Adipocyte (in vitro differentiated cells): Measurements from ENCODE around the gene KCNQ1OT1.
A peak's percentile ranks its signal among the peaks of the same experiment; 100 is the strongest.

ENCODE experiments used
- DNase-seq: peaks from one replicate; pipeline ENCODE4 v3.0.0-alpha.2; 2015; ENCODE audit warnings: low read depth
- H3K27me3 ChIP-seq: replicated peaks from 2 replicates; pipeline ENCODE4 v1.7.0; 2013; ENCODE audit warnings: mild to moderate bottlenecking, low read length, moderate library complexity; ENCODE audit not compliant: control insufficient read depth, insufficient read depth
- H3K36me3 ChIP-seq: 2 replicates; pipeline ENCODE4 v1.7.0; 2013; ENCODE audit warnings: low read length, mild to moderate bottlenecking, moderate library complexity; ENCODE audit not compliant: control insufficient read depth, insufficient read depth, severe bottlenecking
- H3K4me1 ChIP-seq: 2 replicates; pipeline ENCODE4 v1.7.0; 2013; ENCODE audit warnings: mild to moderate bottlenecking, low read length, moderate library complexity; ENCODE audit not compliant: control insufficient read depth, insufficient read depth
- H3K4me3 ChIP-seq: 2 replicates; pipeline ENCODE4 v1.7.0; 2013; ENCODE audit warnings: mild to moderate bottlenecking, low read length, moderate library complexity
- H3K9ac ChIP-seq: 2 replicates; pipeline ENCODE4 v1.7.0; 2013; ENCODE audit warnings: mild to moderate bottlenecking, low read length, moderate library complexity
- H3K9me3 ChIP-seq: 2 replicates; pipeline ENCODE4 v1.7.0; 2013; ENCODE audit warnings: mild to moderate bottlenecking, low read length, moderate library complexity; ENCODE audit not compliant: control insufficient read depth

The KCNQ1OT1 gene

DNA sequence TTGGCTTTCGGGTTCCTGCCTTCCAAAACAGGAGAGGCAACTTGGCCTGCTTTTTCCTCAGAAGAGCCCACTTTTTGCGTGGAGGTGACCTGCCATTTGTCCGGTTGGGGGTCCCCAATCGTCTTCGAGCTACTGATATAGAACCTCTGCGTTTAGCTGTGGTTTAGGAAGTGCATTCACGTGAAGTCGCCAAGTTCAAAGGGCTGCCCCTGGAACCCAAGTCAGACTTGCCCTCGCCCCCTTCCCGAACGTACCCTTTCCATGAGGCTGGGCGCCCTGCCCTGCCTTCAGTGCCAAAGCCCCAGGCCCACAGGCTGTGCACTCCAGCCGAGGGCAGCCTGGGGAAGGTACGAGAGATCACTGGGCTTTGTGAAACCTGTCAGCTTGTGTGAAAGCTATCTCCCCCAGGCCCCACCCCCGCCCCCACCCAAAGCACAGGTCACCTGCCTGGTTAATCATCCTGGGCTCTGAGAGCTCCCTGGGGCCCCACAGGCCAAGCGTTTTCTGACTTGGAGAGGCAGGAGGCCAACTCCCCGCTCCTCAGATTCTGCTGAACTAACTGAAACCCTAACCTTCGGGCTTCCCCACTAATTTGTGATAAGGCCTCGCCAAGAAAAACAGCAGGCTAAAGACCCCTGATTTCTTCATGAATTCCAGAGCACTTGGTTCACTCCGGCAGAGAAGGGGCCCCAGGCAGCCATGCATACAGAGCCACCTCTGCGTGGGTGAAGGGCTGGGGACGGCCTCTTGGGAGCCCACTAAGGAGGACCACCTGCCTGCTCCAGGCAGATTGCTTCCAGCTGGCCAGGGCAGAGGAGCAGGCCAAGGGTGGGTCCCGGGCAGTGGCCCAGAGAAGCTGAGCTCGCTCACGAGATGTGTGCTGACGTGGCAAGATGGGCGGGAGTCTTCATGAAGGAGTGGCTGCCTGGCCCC lies 25.8 kb upstream of the KCNQ1OT1 start:
- Histone ChIP-seq H3K4me1 (peaks cover 13% of the 10 kb centered on the region), H3K27me3 (peaks cover 12% of the 10 kb centered on the region), H3K4me3 (no peak overlapping the region), H3K36me3 (no peaks in the 10 kb centered on the region), H3K9me3 (peaks cover 8% of the 10 kb centered on the region), H3K9ac (no peak overlapping the region)
- peak; percentile 43 for DNase-seq

DNA sequence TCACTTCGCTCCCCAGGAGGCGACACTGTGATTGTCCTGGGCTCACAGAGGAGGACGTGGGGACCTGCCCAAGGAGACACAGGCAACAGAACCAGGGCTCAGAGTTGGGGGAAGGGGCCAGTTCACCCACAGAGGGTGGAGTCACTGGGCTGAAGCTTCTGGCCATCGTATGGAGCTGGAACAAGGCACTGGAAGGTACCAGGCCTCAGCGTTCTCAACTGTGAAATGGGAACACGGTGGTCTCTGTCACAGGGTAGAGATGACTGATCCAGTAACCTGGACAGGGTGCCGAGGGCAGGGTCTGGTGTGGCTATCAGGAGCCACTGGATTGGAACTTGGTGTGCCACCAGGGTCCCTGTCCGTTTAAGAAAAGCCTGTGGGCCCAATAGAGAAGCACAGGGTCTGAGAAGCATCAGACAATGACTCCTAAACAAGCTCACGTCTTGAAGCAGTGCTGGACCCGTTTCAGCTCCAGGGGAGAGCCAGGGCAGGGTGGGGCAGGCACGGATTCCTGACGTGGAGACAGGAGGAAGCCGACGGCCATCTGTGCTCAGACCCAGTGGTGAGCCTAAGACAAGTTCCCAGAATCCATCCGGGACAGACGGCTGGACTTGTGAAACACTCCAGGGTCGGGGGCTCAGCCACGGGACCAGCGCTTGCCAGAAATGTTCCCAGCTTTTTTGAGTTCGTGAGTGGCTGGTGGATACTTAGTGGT lies 25.0 kb upstream of the KCNQ1OT1 start:
- Histone ChIP-seq H3K9me3 (peaks cover 8% of the 10 kb centered on the region), H3K36me3 (no peaks in the 10 kb centered on the region), H3K4me3 (no peak overlapping the region), H3K27me3 (peaks cover 9% of the 10 kb centered on the region), H3K9ac (no peak overlapping the region), H3K4me1 (peaks cover 13% of the 10 kb centered on the region)
- no peak for DNase-seq

DNA sequence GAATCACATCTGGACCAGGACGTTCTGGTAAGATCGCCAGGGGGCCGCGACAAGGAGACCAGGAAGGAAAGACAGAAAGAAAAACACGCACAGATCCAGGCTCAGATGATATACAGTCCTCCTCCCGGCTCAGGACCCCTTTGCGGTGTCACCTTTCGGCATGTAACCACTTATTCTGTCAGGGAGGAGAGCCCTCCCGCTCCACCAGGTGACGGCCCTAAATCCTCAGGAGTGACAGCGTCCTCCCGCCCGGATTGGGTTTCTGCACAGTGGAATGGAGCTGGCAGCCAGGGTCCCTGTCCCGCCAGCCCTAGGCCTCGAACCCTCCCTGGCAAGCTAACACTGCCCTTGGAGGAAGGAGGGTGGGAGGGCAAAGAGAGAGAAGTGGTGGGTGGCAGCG lies 24.3 kb upstream of the KCNQ1OT1 start:
- no peak overlapping the region for H3K4me3 ChIP-seq
- H3K4me1 ChIP-seq: peaks cover 13% of the 10 kb centered on the region
- H3K27me3 ChIP-seq: peaks cover 9% of the 10 kb centered on the region
- peaks cover 8% of the 10 kb centered on the region for H3K9me3 ChIP-seq
- DNase-seq: no peak
- H3K36me3 ChIP-seq: no peaks in the 10 kb centered on the region
- no peak overlapping the region for H3K9ac ChIP-seq

DNA sequence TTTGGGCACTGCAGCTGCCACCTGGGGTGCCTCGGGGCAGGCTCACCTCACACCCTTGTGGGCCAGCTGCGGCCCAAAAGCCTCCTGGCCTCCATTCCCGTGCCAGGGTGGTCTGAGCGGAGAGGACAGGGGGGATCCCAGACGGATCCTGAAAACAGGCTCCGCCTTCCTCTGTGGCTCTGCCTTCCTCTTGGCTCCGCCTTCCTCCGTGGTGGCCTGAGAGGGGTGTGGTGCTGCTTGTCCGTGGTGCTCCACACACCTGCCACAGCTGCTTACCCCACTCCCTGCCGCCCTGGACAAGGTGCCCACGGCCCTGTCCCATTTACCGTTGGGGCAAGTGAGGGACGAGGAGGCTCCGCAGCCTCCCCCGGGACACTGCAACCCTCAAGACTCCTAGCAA lies 23.2 kb upstream of the KCNQ1OT1 start:
- H3K4me3 ChIP-seq: no peak overlapping the region
- no peak overlapping the region for H3K9ac ChIP-seq
- H3K9me3 ChIP-seq: peaks cover 8% of the 10 kb centered on the region
- no peaks in the 10 kb centered on the region for H3K36me3 ChIP-seq
- peaks cover 13% of the 10 kb centered on the region for H3K4me1 ChIP-seq
- no peak for DNase-seq
- H3K27me3 ChIP-seq: peaks cover 7% of the 10 kb centered on the region

DNA sequence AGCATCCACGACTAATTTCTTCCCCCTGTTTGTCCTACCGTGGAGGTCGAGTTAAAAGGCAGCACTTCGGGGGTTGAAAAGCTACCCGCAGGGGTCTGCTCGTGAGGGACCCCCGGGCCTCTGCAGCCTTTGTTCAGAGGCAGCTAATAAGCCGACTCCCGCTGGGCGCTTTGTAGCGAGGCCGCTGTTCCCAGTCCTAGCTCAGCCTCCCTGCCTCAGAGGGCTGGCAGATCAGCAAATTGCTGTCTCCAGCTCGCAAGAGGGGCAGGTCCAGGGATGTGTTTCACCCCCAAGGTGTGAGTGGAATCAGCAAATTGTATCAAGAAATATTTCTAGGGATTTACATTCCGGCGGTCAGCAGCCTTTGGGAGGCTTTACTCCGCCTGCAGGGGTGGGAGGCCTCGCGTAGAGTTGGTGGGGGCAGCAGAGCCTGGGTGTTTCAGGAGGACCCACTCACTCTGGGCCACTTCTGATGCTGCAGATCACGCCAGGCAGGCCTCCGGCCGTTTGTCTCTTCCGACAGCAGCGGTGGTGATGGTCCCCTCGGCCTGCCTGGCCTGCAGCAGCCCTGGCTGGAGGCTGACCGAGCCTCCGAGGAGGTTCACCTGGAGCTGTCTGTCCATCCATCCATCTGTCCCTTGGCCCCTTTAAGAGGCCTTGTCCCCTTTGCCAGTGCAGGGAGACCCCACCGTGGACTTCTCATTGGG lies 21.6 kb upstream of the KCNQ1OT1 start:
- Histone ChIP-seq H3K9me3 (no peaks in the 10 kb centered on the region), H3K27me3 (peaks cover 11% of the 10 kb centered on the region), H3K9ac (no peak overlapping the region), H3K4me1 (peaks cover 13% of the 10 kb centered on the region), H3K36me3 (no peaks in the 10 kb centered on the region), H3K4me3 (no peak overlapping the region)
- DNase-seq: no peak

DNA sequence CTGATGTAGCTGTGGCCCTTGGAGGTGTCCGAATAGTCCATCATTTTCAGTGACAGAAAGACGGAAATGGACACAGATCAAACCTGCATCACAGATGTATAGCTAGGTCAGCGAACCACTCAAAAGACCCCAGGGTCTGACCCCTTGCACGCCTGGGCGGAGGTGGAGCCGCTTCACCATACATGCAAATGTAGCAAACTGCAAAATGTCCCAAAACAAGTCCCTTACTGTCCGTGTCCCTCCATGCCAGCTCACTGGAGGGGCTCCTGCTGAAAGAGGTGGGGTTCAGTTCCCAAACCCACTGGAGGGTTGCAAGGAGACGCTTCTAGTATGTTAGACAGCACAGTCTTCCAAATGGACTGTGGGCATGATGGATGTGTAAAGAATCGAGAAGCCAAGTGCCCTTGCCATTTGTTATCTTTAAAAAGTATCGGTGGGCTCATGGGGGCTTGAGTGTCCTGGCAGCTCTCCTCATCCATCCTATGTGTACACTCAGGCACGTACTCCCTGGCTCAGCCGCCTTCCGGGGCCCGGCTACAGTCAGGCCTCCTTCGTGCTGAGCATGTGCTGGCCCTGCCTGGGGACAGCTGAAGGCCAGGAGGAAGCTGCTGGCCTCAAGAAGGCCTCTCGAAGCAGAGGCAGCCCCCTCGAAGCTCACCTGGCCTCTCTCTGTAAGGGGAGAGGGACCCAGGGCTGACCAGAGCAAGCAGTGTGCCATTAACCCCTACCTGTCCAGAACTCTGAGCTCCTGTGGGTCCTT lies 20.2 kb upstream of the KCNQ1OT1 start:
- DNase-seq: no peak
- H3K27me3 ChIP-seq: peaks cover 15% of the 10 kb centered on the region
- no peaks in the 10 kb centered on the region for H3K9me3 ChIP-seq
- peaks cover 2% of the 10 kb centered on the region for H3K4me1 ChIP-seq
- H3K9ac ChIP-seq: no peak overlapping the region
- H3K4me3 ChIP-seq: no peak overlapping the region
- no peaks in the 10 kb centered on the region for H3K36me3 ChIP-seq

DNA sequence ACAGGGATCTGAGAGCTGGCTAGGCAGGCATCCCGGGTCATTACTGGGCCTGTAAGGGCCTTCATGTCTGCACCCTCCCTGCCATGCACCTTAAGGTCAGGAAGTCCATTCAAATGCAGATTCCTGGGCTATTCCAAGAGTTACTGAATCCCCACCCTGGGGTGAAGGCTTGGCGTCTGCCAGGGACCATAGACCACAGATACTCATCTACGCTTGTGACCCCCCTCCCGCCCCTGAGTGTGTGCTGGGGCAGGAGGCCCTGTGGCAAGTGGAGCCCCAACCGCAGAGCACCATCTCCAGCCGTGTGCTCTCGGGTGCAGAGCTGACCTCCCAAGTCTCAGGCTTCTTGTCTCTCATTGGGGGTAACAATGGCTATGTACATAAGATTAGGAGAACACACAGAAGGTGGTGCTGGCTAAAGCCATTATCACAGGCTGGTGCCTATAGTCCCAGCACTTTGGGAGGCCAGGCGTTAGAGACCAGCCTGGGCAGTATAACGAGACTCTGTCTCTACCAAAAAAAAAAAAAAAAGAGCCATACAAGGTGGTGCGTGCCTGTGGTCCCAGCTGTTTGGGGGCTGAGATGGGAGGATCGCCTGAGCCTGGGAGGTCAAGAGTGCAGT lies 19.1 kb upstream of the KCNQ1OT1 start:
- no peak overlapping the region for H3K9ac ChIP-seq
- H3K36me3 ChIP-seq: no peaks in the 10 kb centered on the region
- H3K4me3 ChIP-seq: no peak overlapping the region
- no peaks in the 10 kb centered on the region for H3K9me3 ChIP-seq
- peaks cover 19% of the 10 kb centered on the region for H3K27me3 ChIP-seq
- no peaks in the 10 kb centered on the region for H3K4me1 ChIP-seq
- no peak for DNase-seq

DNA sequence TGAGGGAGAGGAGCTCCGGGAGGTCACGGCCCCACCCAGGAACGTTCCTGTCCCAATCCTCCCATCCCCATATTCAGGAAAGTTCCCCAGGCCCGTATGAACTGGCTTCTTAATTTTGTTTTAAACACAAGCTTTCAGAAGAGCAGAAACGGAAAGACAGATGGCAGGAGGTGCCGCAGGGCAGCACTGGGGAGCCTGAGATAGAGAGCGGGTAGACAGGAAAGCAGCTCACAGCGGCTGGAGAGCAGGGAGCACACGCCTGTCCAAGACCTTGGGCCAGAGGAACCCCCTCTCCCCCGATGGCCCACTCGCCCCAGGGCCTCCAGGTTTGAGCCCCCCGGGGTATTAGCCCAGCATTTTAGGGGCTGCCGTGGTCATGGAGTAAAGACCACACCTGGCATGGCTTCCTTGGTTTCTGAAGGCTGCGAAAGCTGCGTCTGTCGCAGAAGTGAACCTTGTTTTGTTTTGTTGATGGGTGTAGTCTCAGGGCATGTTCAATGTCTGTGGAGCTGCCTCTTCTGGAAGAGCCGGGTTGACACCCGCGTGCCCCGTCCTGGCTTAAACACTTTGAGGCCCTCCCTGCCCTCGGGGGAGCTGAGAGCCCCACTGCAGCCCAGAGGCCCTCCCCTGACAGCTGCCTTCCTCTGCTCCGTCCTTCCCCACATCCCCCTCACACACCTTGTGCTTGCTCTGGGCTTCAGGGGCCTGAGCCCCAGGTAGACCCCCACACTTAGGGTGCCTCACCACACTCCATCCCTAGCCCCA lies 17.9 kb upstream of the KCNQ1OT1 start:
- Histone ChIP-seq H3K4me1 (no peaks in the 10 kb centered on the region), H3K9ac (no peak overlapping the region), H3K4me3 (no peak overlapping the region), H3K9me3 (no peaks in the 10 kb centered on the region), H3K27me3 (peaks cover 19% of the 10 kb centered on the region), H3K36me3 (no peaks in the 10 kb centered on the region)
- DNase-seq: no peak

DNA sequence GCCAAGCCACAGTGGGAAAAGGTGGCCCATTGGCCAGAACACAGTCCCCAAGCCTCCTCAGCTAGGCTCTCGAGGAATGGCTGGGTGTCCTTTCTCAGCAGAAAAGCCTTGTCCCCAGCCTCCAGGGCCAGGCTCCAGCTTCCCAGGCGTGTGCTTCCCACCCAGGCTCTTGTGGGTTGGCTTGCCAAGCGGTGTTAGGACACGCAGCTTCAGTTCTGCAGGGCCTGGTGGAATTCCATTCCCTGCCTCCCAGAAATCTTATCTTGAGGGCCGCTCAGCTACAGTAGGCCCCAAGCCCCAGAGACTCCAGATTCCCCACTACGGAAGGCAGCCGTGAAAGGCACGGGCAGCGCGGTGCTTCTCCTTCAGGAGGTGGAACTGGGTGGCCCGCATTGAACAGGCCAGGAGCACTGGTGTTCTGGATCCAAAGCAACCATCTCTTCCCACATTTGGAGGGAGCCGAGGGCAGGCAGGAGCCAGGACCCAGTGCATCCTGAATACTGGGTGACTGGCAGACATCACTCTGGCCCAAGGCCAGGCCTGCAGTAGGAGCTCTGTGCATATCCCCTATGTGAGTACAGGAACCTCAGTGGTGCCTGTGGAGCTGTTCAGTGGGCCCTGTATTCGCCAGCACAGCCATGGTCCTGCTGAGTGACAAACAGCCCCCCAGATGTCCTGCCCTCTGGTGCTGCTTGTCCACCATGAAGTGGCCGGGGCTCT lies 16.7 kb upstream of the KCNQ1OT1 start:
- Histone ChIP-seq H3K9me3 (no peaks in the 10 kb centered on the region), H3K36me3 (no peaks in the 10 kb centered on the region), H3K9ac (no peak overlapping the region), H3K27me3 (peaks cover 19% of the 10 kb centered on the region), H3K4me3 (no peak overlapping the region), H3K4me1 (no peaks in the 10 kb centered on the region)
- DNase-seq: no peak
